Jurkat, Clone E6-1 (cell line): ENCODE results near the gene RASGRF2.
"Not testable (repeated sequence)": the region's sequence is repeated elsewhere in the genome, so short reads cannot be mapped to it uniquely, and the experiment has no call there.

Source experiments
- DNase-seq: peaks from one replicate; pipeline ENCODE4 v3.0.0-alpha.2; 2011; ENCODE audit warnings: low read depth, low spot score
- H3K4me3 ChIP-seq: 2 replicates; pipeline ENCODE4 v1.5.1; 2011; ENCODE audit warnings: mild to moderate bottlenecking, low read length, control low read depth, moderate library complexity

Gene RASGRF2

GRCh38 chr5:81239613-81240012, 279.4 kb downstream of the RASGRF2 start:
- H3K4me3 ChIP-seq = no peak overlapping the region
- DNase-seq = no peak

- DNase-seq = no peak
- H3K4me3 ChIP-seq = no peak overlapping the region
These were observed 280.8 kb downstream of the RASGRF2 start for GRCh38 chr5:81241001-81241400.

GRCh38 chr5:81241961-81242648, 281.9 kb downstream of the RASGRF2 start:
- DNase-seq = no peak
- no peak overlapping the region for H3K4me3 ChIP-seq

- no peak for DNase-seq
- no peak overlapping the region for H3K4me3 ChIP-seq
These were observed 282.8 kb downstream of the RASGRF2 start for GRCh38 chr5:81242906-81243436.

GRCh38 chr5:81244451-81244850, 284.3 kb downstream of the RASGRF2 start:
- H3K4me3 ChIP-seq = no peak overlapping the region
- DNase-seq = no peak

- no peak for DNase-seq
These were observed 285.7 kb downstream of the RASGRF2 start for GRCh38 chr5:81245871-81246235.

GRCh38 chr5:81246697-81247096, 286.5 kb downstream of the RASGRF2 start:
- H3K4me3 ChIP-seq = no peak overlapping the region
- DNase-seq = no peak

More at GRCh38 chr5:81245871-81246235, 285.7 kb downstream of the RASGRF2 start:
- H3K4me3 ChIP-seq = no peak overlapping the region

- no peak overlapping the region for H3K4me3 ChIP-seq
- DNase-seq = no peak
These were observed 287.3 kb downstream of the RASGRF2 start for GRCh38 chr5:81247441-81247972.

GRCh38 chr5:81249240-81249639, 289.1 kb downstream of the RASGRF2 start:
- no peak overlapping the region for H3K4me3 ChIP-seq
- DNase-seq = no peak

GRCh38 chr5:81250004-81250403, 289.8 kb downstream of the RASGRF2 start:
- no peak overlapping the region for H3K4me3 ChIP-seq
- no peak for DNase-seq

- DNase-seq = no peak
- no peak overlapping the region for H3K4me3 ChIP-seq
These were observed 291.8 kb downstream of the RASGRF2 start for GRCh38 chr5:81251922-81252321.

- no peak for DNase-seq
- H3K4me3 ChIP-seq = no peak overlapping the region
These were observed 292.7 kb downstream of the RASGRF2 start for GRCh38 chr5:81252904-81253303.

GRCh38 chr5:81253875-81254274, 293.7 kb downstream of the RASGRF2 start:
- H3K4me3 ChIP-seq = no peak overlapping the region
- DNase-seq = no peak

GRCh38 chr5:81254886-81255559, 294.9 kb downstream of the RASGRF2 start:
- no peak overlapping the region for H3K4me3 ChIP-seq
- DNase-seq = no peak

GRCh38 chr5:81256766-81257165, 296.6 kb downstream of the RASGRF2 start:
- no peak overlapping the region for H3K4me3 ChIP-seq
- no peak for DNase-seq

- not testable (repeated sequence) for H3K4me3 ChIP-seq, DNase-seq
These were observed 302.6 kb downstream of the RASGRF2 start for GRCh38 chr5:81262796-81263195.

GRCh38 chr5:81265101-81265500, 304.9 kb downstream of the RASGRF2 start:
- DNase-seq = no peak
- H3K4me3 ChIP-seq = no peak overlapping the region

GRCh38 chr5:81268521-81269196, 308.5 kb downstream of the RASGRF2 start:
- no peak overlapping the region for H3K4me3 ChIP-seq
- no peak for DNase-seq

- H3K4me3 ChIP-seq = no peak overlapping the region
- no peak for DNase-seq
These were observed 309.7 kb downstream of the RASGRF2 start for GRCh38 chr5:81269751-81270393.
